Chondrocyte (in vitro differentiated cells): ENCODE data around the gene SMARCD3. TPM values are rescaled to one million over a fixed set of nuclear protein-coding genes. Genes with fewer than 3 reads are reported as not detected.

Source experiments
- DNase-seq: peaks from one replicate; pipeline ENCODE4 v3.0.0; 2021; ENCODE audit warnings: mixed read lengths, low spot score
- H3K27ac Mint-ChIP-seq: one replicate; pipeline ENCODE4 v1.8.0; 2021; ENCODE audit warnings: mild to moderate bottlenecking, moderate library complexity, mixed read lengths; ENCODE audit not compliant: unreplicated experiment
- H3K27me3 Mint-ChIP-seq: 2 replicates; pipeline ENCODE4 v1.8.0; 2021; ENCODE audit warnings: low read depth, mixed read lengths
- H3K36me3 Mint-ChIP-seq: 2 replicates; pipeline ENCODE4 v1.8.0; 2021; ENCODE audit warnings: low read depth, mixed read lengths
- H3K4me1 Mint-ChIP-seq: 2 replicates; pipeline ENCODE4 v1.8.0; 2021; ENCODE audit warnings: low read depth, mild to moderate bottlenecking, mixed read lengths
- H3K4me3 Mint-ChIP-seq: one replicate; pipeline ENCODE4 v1.8.0; 2021; ENCODE audit warnings: mild to moderate bottlenecking, moderate library complexity, mixed read lengths; ENCODE audit not compliant: unreplicated experiment
- H3K9me3 Mint-ChIP-seq: 2 replicates; pipeline ENCODE4 v1.8.0; 2021; ENCODE audit warnings: low read depth, mixed read lengths
- CTCF ChIP-seq: fragments of 200-600 bp; sonication (generic); IDR thresholded peaks from 2 replicates; pipeline ENCODE4 v1.5.0; 2021; ENCODE audit warnings: antibody characterized with exemption, mild to moderate bottlenecking, moderate library complexity
- total RNA-seq: library from RNA; stranded (reverse); gene quantifications from 3 replicates; pipeline ENCODE4 v1.2.1, GENCODE V29; 2021

Gene SMARCD3
- total RNA-seq, 1 donor from 2014 or later: 120 TPM

DNA sequence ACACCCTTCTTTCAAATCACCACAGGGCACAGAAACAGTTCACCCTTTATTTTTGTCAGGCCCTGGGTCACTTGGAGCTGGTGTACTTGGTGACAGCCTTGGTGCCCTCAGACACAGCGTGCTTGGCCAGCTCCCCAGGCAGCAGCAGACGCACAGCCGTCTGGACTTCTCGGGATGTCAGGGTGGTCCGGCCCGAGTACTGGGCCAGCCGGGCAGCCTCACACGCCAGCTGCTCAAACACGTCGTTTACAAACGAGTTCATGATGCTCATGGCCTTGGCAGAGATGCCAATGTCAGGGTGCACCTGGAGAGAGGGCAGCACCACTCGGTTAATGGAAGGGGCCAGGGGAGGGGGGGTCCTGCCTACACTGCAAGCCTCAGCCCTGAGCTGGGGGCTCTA, 40.7 kb downstream of the SMARCD3 start:
- H3K27me3 Mint-ChIP-seq: peaks cover 26% of the 10 kb centered on the region
- no peak overlapping the region for H3K4me3 Mint-ChIP-seq
- H3K9me3 Mint-ChIP-seq: no peaks in the 10 kb centered on the region

DNA sequence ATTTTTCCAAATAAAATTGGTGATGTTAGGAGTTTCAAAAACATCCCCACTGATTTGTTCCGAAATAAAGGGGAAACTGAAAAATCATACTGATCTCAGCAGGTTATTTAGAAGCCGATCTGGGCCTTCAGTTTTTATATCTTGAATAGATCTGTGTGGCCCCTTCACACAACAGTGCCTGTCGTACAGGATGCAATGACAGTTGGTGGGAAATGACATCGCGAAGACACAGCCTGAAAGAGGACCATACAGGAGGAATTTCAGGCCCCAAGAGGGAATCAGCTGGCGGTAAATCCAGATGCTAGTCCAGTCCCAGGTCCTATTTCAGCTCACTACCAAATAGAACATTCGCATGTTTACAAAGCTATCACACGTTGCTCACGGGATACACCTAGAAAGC, 41.2 kb downstream of the SMARCD3 start:
- H3K27ac Mint-ChIP-seq: no peak overlapping the region
- peaks cover 1% of the 10 kb centered on the region for H3K36me3 Mint-ChIP-seq
- no peak for TF ChIP-seq CTCF
- no peak for DNase-seq
- peaks cover 28% of the 10 kb centered on the region for H3K27me3 Mint-ChIP-seq
- H3K4me3 Mint-ChIP-seq: no peak overlapping the region
- H3K9me3 Mint-ChIP-seq: no peaks in the 10 kb centered on the region
- no peaks in the 10 kb centered on the region for H3K4me1 Mint-ChIP-seq

More for the DNA sequence above, 40.7 kb downstream of the SMARCD3 start:
- no peak for DNase-seq
- H3K36me3 Mint-ChIP-seq: peaks cover 2% of the 10 kb centered on the region
- no peaks in the 10 kb centered on the region for H3K4me1 Mint-ChIP-seq
- TF ChIP-seq CTCF: no peak
- no peak overlapping the region for H3K27ac Mint-ChIP-seq

DNA sequence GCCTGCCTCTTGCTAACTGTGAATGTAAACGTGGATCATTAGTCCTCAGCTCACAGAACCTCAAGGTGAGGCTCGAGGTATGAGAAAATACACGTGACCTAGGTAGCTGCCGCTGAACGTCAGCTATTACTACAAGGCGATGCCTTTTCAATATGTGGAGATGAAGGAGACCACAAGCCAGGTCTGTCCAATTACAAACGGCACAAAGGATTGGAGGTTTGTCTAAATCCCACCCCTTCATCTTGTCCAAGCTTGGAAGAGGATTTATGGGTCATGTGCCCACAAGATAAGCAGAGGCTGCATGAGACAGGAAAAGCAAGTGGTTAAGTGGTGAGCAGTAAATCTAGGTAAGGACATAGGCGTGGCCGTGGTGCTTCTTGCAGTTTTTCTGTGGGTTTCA, 41.6 kb downstream of the SMARCD3 start:
- H3K36me3 Mint-ChIP-seq: peaks cover 1% of the 10 kb centered on the region
- H3K27ac Mint-ChIP-seq: no peak overlapping the region
- no peak overlapping the region for H3K4me3 Mint-ChIP-seq
- H3K27me3 Mint-ChIP-seq: peaks cover 32% of the 10 kb centered on the region
- H3K4me1 Mint-ChIP-seq: no peaks in the 10 kb centered on the region
- no peak for DNase-seq
- TF ChIP-seq CTCF: no peak
- no peaks in the 10 kb centered on the region for H3K9me3 Mint-ChIP-seq

GRCh38 chr7:151205730-151206129, 42.8 kb downstream of the SMARCD3 start:
- TF ChIP-seq CTCF: no peak
- H3K27ac Mint-ChIP-seq: no peak overlapping the region
- H3K36me3 Mint-ChIP-seq: no peaks in the 10 kb centered on the region
- H3K4me3 Mint-ChIP-seq: no peak overlapping the region
- no peaks in the 10 kb centered on the region for H3K4me1 Mint-ChIP-seq
- no peak for DNase-seq
- no peaks in the 10 kb centered on the region for H3K9me3 Mint-ChIP-seq
- H3K27me3 Mint-ChIP-seq: peaks cover 39% of the 10 kb centered on the region

DNA sequence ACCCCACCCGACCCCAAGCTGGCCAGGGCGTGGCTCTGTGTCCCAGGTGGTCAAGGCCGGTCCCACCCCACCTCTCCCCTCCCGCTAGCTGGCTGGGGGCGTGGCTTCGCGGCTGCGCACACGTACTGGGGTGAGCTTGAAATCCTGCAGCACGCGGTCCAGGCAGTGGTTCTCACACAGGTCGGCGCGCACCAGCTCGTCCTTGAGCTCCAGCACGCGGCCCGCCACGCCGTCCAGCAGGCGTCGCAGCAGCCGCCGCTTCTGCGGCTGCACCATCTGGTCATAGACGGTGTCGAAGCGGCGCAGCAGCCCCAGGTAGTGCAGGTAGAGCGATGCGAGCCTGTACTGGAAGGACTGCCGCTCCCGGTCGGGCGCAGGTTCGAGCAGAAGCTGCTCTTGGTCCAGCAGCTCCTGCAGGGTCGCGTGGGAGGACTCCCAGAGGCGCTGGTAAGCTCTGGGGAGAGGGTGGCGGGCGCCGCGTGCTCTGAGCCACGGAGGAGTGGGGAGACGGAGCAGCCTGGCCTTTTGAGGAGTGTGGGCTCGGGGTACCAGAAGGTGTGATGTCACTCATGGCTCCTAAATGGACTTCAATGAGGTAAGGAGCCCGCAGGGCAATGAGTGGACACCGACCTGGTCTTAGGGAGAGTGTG, 44.0 kb downstream of the SMARCD3 start:
- TF ChIP-seq CTCF: no peak
- no peak overlapping the region for H3K27ac Mint-ChIP-seq
- H3K4me3 Mint-ChIP-seq: no peak overlapping the region
- no peaks in the 10 kb centered on the region for H3K4me1 Mint-ChIP-seq
- H3K9me3 Mint-ChIP-seq: no peaks in the 10 kb centered on the region
- no peak for DNase-seq
- peaks cover 39% of the 10 kb centered on the region for H3K27me3 Mint-ChIP-seq
- H3K36me3 Mint-ChIP-seq: no peaks in the 10 kb centered on the region
